ENCODE results near the gene MLKL.

DNA sequence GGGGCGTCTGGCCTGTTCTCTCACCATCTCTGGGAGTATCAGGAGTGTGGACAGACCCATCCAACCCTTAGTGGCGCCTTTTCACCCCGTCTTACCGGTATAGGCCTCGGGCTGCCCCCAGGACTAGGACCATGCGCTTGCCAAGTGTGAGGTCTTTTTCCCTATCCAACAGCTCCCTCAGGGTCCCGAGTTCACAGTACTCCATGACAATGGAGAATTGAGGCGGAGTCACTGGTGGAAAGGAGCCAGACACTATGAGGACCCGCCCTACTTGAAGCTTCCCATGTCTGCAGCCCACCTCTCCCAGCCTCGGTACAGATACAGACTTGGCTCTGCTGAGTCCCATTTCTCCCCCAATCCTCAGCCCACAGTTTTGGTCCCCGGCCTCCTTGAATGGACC is 18.1 kb downstream of the MLKL start:
- TF ChIP-seq EZH2 (IDR thresholded peaks at IDR 0.05; ENCODE audit: borderline replicate concordance, low read depth, low read length, severe bottlenecking): no peak
- TF ChIP-seq, protein P1, sequence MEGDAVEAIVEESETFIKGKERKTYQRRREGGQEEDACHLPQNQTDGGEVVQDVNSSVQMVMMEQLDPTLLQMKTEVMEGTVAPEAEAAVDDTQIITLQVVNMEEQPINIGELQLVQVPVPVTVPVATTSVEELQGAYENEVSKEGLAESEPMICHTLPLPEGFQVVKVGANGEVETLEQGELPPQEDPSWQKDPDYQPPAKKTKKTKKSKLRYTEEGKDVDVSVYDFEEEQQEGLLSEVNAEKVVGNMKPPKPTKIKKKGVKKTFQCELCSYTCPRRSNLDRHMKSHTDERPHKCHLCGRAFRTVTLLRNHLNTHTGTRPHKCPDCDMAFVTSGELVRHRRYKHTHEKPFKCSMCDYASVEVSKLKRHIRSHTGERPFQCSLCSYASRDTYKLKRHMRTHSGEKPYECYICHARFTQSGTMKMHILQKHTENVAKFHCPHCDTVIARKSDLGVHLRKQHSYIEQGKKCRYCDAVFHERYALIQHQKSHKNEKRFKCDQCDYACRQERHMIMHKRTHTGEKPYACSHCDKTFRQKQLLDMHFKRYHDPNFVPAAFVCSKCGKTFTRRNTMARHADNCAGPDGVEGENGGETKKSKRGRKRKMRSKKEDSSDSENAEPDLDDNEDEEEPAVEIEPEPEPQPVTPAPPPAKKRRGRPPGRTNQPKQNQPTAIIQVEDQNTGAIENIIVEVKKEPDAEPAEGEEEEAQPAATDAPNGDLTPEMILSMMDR (IDR thresholded peaks at IDR 0.05; ENCODE audit: extremely low read depth in 1 of 2, insufficient read depth in 1 of 2, low read depth in 1 of 2, low read length in 2 of 2): no peak
- no peak for TF ChIP-seq POLR2A (IDR thresholded peaks at IDR 0.05; ENCODE audit: low read depth, low read length)
- TF ChIP-seq POLR2AphosphoS5 (IDR thresholded peaks at IDR 0.05; ENCODE audit: insufficient read depth, low read depth, low read length): no peak
- no peak for TF ChIP-seq MYC (IDR thresholded peaks at IDR 0.05; ENCODE audit: low read depth, low read length)
- no peak for TF ChIP-seq JUN (IDR thresholded peaks at IDR 0.05; ENCODE audit: borderline replicate concordance, insufficient read depth, insufficient read length, low read depth)
- no peak for TF ChIP-seq GATA2 (IDR thresholded peaks at IDR 0.05; ENCODE audit: insufficient read depth, insufficient read length, low read depth, low read length)
- TF ChIP-seq FOS (IDR thresholded peaks at IDR 0.05; ENCODE audit: borderline replicate concordance, insufficient read depth, low read length): no peak
- TF ChIP-seq, protein P2, sequence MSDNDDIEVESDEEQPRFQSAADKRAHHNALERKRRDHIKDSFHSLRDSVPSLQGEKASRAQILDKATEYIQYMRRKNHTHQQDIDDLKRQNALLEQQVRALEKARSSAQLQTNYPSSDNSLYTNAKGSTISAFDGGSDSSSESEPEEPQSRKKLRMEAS (IDR thresholded peaks at IDR 0.05; ENCODE audit: insufficient read depth, insufficient read length): no peak
